D721Med (cell line): ENCODE measurements around the gene CEACAM5.

Source experiments
- DNase-seq: peaks from one replicate; pipeline ENCODE4 v3.0.0; 2011; ENCODE audit warnings: low spot score; ENCODE audit not compliant: insufficient read length
- FAIRE-seq: peaks from 2 replicates; lab custom pipeline; 2011; peaks lifted over from hg19 to GRCh38; lab: Jason Lieb, UNC
- CTCF ChIP-seq: IDR thresholded peaks from 2 replicates; pipeline ENCODE4 v1.5.1; 2012; ENCODE audit warnings: mild to moderate bottlenecking, control low read depth; ENCODE audit not compliant: insufficient read depth; ENCODE audit errors: missing control alignments

The CEACAM5 gene

GRCh38 chr19:41718761-41719160, 10.3 kb downstream of the CEACAM5 start:
- no peak for TF ChIP-seq CTCF
- FAIRE-seq (no peak), DNase-seq (no peak)

GRCh38 chr19:41720103-41720502, 11.7 kb downstream of the CEACAM5 start:
- no peak for DNase-seq
- FAIRE-seq, result no peak

GRCh38 chr19:41726493-41726892, 18.1 kb downstream of the CEACAM5 start:
- FAIRE-seq (no peak), DNase-seq (no peak)
- no peak for TF ChIP-seq CTCF

More at GRCh38 chr19:41720103-41720502, 11.7 kb downstream of the CEACAM5 start:
- TF ChIP-seq CTCF, result no peak

GRCh38 chr19:41734156-41734555, 25.7 kb downstream of the CEACAM5 start:
- no peak for FAIRE-seq
- TF ChIP-seq CTCF, result no peak
- no peak for DNase-seq

- no peak for FAIRE-seq
- TF ChIP-seq CTCF, result no peak
- DNase-seq, result no peak
These were observed 26.2 kb downstream of the CEACAM5 start for GRCh38 chr19:41734585-41734984.

- FAIRE-seq (no peak), DNase-seq (no peak)
- TF ChIP-seq CTCF, result no peak
These were observed 26.7 kb downstream of the CEACAM5 start for GRCh38 chr19:41735071-41735600.

- no peak for TF ChIP-seq CTCF
- FAIRE-seq, result no peak
These were observed 30.9 kb downstream of the CEACAM5 start for GRCh38 chr19:41739361-41739760.

More at GRCh38 chr19:41739361-41739760, 30.9 kb downstream of the CEACAM5 start:
- DNase-seq, result no peak
